ENCODE data around the gene MICAL2.

Gene MICAL2

DNA sequence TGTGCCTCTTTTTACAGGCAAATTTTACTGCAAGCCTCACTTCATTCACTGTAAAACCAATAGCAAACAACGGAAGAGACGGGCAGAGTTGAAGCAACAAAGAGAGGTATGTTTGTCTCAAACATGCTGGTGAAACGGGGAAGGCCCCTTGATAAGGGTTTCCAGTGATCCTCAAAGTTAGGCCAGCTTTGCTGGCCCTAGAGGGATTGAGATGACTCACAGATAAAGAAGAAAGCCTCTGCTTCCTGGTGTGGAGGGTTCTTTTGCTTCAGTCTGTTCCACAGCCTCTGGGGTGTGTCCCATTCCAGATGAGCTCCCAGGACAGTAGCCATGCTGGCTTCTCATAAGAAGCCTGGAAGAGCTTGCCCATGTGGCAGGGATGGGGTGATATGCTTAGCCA lies 148.1 kb downstream of the MICAL2 start:
- Histone ChIP-seq H3K27me3 (ENCODE audit: control insufficient read depth, insufficient read depth, low read length) (no peaks in the 10 kb centered on the region), H3K4me3 (ENCODE audit: low read length) (no peak overlapping the region), H3K9ac (ENCODE audit: low read length) (no peak overlapping the region), H3K36me3 (ENCODE audit: control insufficient read depth, insufficient read depth, low read length) (no peaks in the 10 kb centered on the region), H3K4me1 (ENCODE audit: control insufficient read depth, insufficient read depth, low read length) (peaks cover 27% of the 10 kb centered on the region), H3K9me3 (ENCODE audit: control insufficient read depth, low read length) (no peaks in the 10 kb centered on the region)

DNA sequence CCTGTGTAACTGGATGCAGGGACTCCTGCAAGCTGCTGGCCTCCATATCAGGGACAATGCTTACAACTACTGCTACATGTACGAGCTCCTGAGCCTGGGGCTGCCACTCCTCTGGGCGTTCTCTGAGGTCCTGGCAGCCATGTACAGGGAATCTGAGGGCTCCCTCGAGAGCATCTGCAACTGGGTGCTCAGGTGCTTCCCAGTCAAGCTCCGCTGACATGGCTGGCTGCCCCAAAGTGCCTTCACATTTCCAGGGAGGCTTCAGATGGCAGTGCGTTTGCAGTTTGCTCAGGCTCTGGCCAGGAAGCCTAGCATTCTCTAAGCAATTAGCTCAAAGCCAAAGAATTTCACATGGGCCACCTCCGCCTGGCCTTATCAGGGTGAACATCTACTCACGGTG lies 149.6 kb downstream of the MICAL2 start:
- Histone ChIP-seq H3K4me1 (ENCODE audit: control insufficient read depth, insufficient read depth, low read length) (peaks cover 22% of the 10 kb centered on the region), H3K9me3 (ENCODE audit: control insufficient read depth, low read length) (no peaks in the 10 kb centered on the region), H3K9ac (ENCODE audit: low read length) (no peak overlapping the region), H3K36me3 (ENCODE audit: control insufficient read depth, insufficient read depth, low read length) (no peaks in the 10 kb centered on the region), H3K27me3 (ENCODE audit: control insufficient read depth, insufficient read depth, low read length) (no peaks in the 10 kb centered on the region), H3K4me3 (ENCODE audit: low read length) (no peak overlapping the region)

DNA sequence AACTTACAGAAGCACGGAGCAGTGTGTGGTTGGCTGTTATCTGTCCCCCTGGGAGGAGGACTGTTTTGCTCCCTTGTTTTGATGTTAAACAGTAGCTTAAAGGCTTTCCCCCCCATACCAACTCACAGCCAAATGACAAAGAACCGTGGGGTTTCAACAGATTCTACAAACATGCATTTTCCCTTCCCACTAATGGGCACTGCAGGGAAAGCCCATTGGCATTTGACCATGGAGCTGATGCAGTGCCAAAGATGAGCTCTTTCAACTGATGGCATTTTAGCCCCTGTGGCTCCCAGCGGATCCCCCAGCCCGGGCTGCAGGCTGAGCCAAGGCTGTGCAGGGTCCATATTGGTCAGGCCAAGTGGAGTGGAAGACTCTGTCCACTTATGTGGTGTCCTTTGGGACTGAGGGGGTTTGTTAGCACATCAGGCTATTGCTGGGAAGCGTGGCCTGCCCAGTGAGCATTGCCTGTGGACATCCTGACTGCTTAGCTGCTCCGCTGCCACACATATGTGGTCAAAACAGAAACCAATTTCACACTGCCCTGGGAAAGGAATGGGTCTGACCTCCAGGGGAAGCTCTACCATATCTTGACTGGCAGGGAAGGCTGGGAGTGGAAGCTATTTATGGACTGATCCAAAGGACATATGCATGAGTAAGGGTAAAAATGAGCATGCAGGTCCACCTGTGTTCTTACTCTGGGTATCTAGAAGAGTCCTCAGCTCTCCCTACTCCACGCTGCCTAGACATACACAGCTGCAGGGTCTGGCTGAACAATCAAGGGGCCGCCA lies 150.5 kb downstream of the MICAL2 start:
- no peaks in the 10 kb centered on the region for H3K36me3 ChIP-seq (ENCODE audit: control insufficient read depth, insufficient read depth, low read length)

GRCh38 chr11:12261551-12261950 lies 151.2 kb downstream of the MICAL2 start:
- H3K4me1 ChIP-seq (ENCODE audit: control insufficient read depth, insufficient read depth, low read length), result peaks cover 22% of the 10 kb centered on the region
- H3K9me3 ChIP-seq (ENCODE audit: control insufficient read depth, low read length), result no peaks in the 10 kb centered on the region
- H3K27me3 ChIP-seq (ENCODE audit: control insufficient read depth, insufficient read depth, low read length), result no peaks in the 10 kb centered on the region
- H3K36me3 ChIP-seq (ENCODE audit: control insufficient read depth, insufficient read depth, low read length), result no peaks in the 10 kb centered on the region
- no peak overlapping the region for H3K9ac ChIP-seq (ENCODE audit: low read length)
- no peak overlapping the region for H3K4me3 ChIP-seq (ENCODE audit: low read length)

More for the DNA sequence above, 150.5 kb downstream of the MICAL2 start:
- H3K4me3 ChIP-seq (ENCODE audit: low read length), result no peak overlapping the region
- H3K9ac ChIP-seq (ENCODE audit: low read length), result no peak overlapping the region
- no peaks in the 10 kb centered on the region for H3K27me3 ChIP-seq (ENCODE audit: control insufficient read depth, insufficient read depth, low read length)
- H3K4me1 ChIP-seq (ENCODE audit: control insufficient read depth, insufficient read depth, low read length), result peaks cover 22% of the 10 kb centered on the region
- no peaks in the 10 kb centered on the region for H3K9me3 ChIP-seq (ENCODE audit: control insufficient read depth, low read length)

DNA sequence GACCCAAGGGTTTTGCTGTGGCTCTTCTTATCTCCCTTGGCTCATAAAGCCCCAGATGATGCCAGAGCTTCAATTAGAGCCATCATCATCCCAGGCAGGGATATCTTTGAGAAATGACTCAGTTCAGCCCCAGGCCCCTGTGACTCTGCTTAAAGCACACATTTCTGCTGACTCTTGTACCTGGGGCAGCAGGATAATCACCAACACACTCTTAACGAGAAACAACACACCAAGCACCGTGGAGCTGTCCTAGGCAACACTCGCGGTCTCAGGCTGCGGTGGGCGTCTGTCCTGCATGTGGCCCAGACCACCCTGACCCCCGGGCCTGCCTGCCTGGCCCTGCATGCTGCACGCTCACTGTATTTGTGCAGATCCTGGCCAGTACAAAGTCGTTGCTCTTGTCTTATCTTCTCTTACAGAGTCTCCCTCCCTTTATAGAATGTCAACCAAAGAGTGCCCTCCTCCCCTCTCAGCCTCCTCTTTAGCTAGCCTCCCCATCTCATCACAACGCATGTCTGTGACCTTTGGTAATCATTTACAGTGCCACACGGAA lies 152.8 kb downstream of the MICAL2 start:
- H3K4me1 ChIP-seq (ENCODE audit: control insufficient read depth, insufficient read depth, low read length), result peaks cover 12% of the 10 kb centered on the region
- H3K36me3 ChIP-seq (ENCODE audit: control insufficient read depth, insufficient read depth, low read length), result no peaks in the 10 kb centered on the region
- no peak overlapping the region for H3K4me3 ChIP-seq (ENCODE audit: low read length)
- no peak overlapping the region for H3K9ac ChIP-seq (ENCODE audit: low read length)
- no peaks in the 10 kb centered on the region for H3K27me3 ChIP-seq (ENCODE audit: control insufficient read depth, insufficient read depth, low read length)
- H3K9me3 ChIP-seq (ENCODE audit: control insufficient read depth, low read length), result no peaks in the 10 kb centered on the region

- no peaks in the 10 kb centered on the region for H3K36me3 ChIP-seq (ENCODE audit: control insufficient read depth, insufficient read depth, low read length)
- no peaks in the 10 kb centered on the region for H3K9me3 ChIP-seq (ENCODE audit: control insufficient read depth, low read length)
- H3K4me1 ChIP-seq (ENCODE audit: control insufficient read depth, insufficient read depth, low read length), result peaks cover 13% of the 10 kb centered on the region
- no peaks in the 10 kb centered on the region for H3K27me3 ChIP-seq (ENCODE audit: control insufficient read depth, insufficient read depth, low read length)
- H3K4me3 ChIP-seq (ENCODE audit: low read length), result no peak overlapping the region
- no peak overlapping the region for H3K9ac ChIP-seq (ENCODE audit: low read length)
These were observed 154.0 kb downstream of the MICAL2 start for GRCh38 chr11:12264361-12264760.

- H3K27me3 ChIP-seq (ENCODE audit: control insufficient read depth, insufficient read depth, low read length), result no peaks in the 10 kb centered on the region
- H3K4me3 ChIP-seq (ENCODE audit: low read length), result no peak overlapping the region
- H3K9me3 ChIP-seq (ENCODE audit: control insufficient read depth, low read length), result no peaks in the 10 kb centered on the region
- H3K4me1 ChIP-seq (ENCODE audit: control insufficient read depth, insufficient read depth, low read length), result peaks cover 24% of the 10 kb centered on the region
- no peak overlapping the region for H3K9ac ChIP-seq (ENCODE audit: low read length)
- no peaks in the 10 kb centered on the region for H3K36me3 ChIP-seq (ENCODE audit: control insufficient read depth, insufficient read depth, low read length)
These were observed 155.7 kb downstream of the MICAL2 start for GRCh38 chr11:12266132-12266531.

DNA sequence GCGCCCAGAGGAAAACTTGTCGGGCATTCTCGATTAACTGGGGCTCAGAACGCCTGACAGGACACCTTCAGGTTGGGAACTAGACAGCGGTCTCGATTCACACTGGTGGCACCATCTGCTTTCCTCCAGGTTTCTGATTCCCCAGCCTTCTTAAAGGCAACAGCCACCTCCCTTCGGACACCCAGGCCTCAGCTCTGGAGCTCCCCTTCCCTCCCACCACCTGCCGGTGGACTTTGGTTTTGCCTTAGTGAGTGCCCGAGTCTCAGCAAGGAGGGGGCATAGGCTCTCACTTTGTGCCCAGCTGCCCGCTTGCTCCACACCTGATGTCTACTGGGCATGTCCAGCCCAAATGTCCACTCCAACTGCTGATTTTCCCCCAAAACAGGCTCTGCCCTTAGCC lies 156.6 kb downstream of the MICAL2 start:
- Histone ChIP-seq H3K9me3 (ENCODE audit: control insufficient read depth, low read length) (no peaks in the 10 kb centered on the region), H3K9ac (ENCODE audit: low read length) (no peak overlapping the region), H3K4me3 (ENCODE audit: low read length) (no peak overlapping the region), H3K36me3 (ENCODE audit: control insufficient read depth, insufficient read depth, low read length) (no peaks in the 10 kb centered on the region), H3K4me1 (ENCODE audit: control insufficient read depth, insufficient read depth, low read length) (peaks cover 24% of the 10 kb centered on the region), H3K27me3 (ENCODE audit: control insufficient read depth, insufficient read depth, low read length) (no peaks in the 10 kb centered on the region)

DNA sequence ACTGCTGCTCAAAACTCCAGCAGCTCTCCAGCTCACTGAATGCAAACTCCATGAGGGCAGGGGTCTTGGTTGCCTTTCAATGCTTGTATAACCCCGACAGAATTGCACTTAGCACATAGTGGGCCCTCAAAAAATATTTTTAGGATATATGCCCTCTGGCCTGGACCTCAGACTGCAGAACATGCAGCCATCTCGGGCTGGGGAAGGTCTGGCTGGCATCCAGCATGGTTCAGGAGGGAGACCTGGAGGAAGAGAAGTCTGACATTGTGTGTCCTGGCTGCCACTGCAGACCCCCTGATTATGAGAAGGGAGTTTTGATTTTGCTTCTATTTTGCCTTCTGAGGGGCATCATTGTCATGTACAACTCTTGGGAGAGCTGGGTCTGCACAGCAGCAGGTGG lies 157.5 kb downstream of the MICAL2 start:
- Histone ChIP-seq H3K36me3 (ENCODE audit: control insufficient read depth, insufficient read depth, low read length) (no peaks in the 10 kb centered on the region), H3K27me3 (ENCODE audit: control insufficient read depth, insufficient read depth, low read length) (no peaks in the 10 kb centered on the region), H3K4me1 (ENCODE audit: control insufficient read depth, insufficient read depth, low read length) (peaks cover 24% of the 10 kb centered on the region), H3K9ac (ENCODE audit: low read length) (no peak overlapping the region), H3K9me3 (ENCODE audit: control insufficient read depth, low read length) (no peaks in the 10 kb centered on the region), H3K4me3 (ENCODE audit: low read length) (no peak overlapping the region)

GRCh38 chr11:12269104-12269441 lies 158.7 kb downstream of the MICAL2 start:
- no peaks in the 10 kb centered on the region for H3K9me3 ChIP-seq (ENCODE audit: control insufficient read depth, low read length)
- H3K4me3 ChIP-seq (ENCODE audit: low read length), result no peak overlapping the region
- H3K27me3 ChIP-seq (ENCODE audit: control insufficient read depth, insufficient read depth, low read length), result no peaks in the 10 kb centered on the region
- no peak overlapping the region for H3K9ac ChIP-seq (ENCODE audit: low read length)
- H3K4me1 ChIP-seq (ENCODE audit: control insufficient read depth, insufficient read depth, low read length), result peaks cover 24% of the 10 kb centered on the region
- H3K36me3 ChIP-seq (ENCODE audit: control insufficient read depth, insufficient read depth, low read length), result no peaks in the 10 kb centered on the region

DNA sequence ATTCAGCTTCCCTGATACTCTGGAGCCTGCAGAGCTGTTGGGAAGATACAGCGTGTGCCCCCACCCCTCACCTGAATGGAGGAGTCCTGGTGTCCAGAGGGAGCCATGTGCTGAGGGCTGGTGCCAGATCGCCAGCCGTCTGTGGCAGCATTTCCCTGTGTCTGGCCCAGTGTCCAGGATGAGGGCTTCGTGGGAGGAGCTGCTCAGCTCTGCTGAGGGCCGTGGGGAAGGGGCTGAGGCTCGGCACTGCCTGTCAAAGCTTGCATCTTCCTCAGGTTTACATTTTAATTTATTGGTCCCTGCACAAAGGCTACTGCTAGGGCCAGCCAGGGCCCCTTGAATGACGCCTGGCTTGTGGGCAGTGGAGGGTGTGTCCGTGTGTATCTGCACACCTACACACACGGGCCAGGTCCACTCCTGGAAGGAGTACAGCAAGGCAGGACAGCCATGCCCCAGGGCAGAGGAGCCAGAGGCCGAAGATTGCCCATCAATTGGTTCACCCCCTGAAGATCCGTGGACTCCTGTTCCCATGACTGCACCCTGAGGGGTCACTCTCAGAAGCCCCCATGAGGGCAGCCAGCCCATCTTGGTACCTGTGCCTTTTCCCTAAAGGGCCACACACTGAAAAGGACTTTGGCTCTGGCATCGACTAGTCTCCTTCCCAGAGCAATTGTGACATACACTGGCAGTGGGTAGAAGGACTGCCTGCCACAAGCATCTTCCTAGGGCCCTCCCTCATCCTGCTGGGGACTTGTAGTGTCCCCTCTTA lies 159.2 kb downstream of the MICAL2 start:
- no peaks in the 10 kb centered on the region for H3K9me3 ChIP-seq (ENCODE audit: control insufficient read depth, low read length)

DNA sequence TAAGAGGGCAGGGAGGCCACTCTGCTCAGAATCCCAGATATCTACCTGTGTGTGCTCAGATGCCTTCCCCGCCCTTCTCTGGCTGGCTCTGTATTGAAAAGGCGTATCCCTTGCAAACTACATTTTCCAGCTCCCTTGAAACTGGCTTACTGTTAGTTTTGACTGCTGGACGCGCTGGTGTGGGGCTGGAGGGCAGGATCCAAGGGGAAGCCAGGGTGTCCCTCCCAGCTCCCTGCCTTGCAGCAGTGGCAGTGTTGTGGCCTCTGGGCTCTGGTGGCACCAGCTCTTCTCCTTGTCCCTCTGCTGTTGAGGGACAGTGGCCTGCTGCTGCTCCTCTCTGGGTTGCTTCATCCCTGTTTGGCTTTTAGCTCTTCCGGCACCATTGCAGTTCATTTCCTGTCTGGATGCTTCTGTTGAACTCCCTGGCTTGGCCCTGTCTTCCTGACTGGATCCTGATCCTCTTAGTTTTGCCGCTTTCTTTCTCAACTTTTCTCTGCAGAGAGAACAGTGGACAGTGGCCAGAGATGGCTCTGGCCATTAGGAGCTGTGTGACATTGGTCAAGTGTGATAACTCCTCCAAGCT lies 159.9 kb downstream of the MICAL2 start:
- H3K9ac ChIP-seq (ENCODE audit: low read length), result no peak overlapping the region
- H3K4me3 ChIP-seq (ENCODE audit: low read length), result no peak overlapping the region
- no peaks in the 10 kb centered on the region for H3K36me3 ChIP-seq (ENCODE audit: control insufficient read depth, insufficient read depth, low read length)

More for the DNA sequence above, 159.2 kb downstream of the MICAL2 start:
- no peaks in the 10 kb centered on the region for H3K27me3 ChIP-seq (ENCODE audit: control insufficient read depth, insufficient read depth, low read length)
- H3K4me3 ChIP-seq (ENCODE audit: low read length), result no peak overlapping the region
- H3K36me3 ChIP-seq (ENCODE audit: control insufficient read depth, insufficient read depth, low read length), result no peaks in the 10 kb centered on the region
- peaks cover 21% of the 10 kb centered on the region for H3K4me1 ChIP-seq (ENCODE audit: control insufficient read depth, insufficient read depth, low read length)
- H3K9ac ChIP-seq (ENCODE audit: low read length), result no peak overlapping the region

More for the DNA sequence above, 159.9 kb downstream of the MICAL2 start:
- Histone ChIP-seq H3K9me3 (ENCODE audit: control insufficient read depth, low read length) (no peaks in the 10 kb centered on the region), H3K27me3 (ENCODE audit: control insufficient read depth, insufficient read depth, low read length) (no peaks in the 10 kb centered on the region), H3K4me1 (ENCODE audit: control insufficient read depth, insufficient read depth, low read length) (peaks cover 18% of the 10 kb centered on the region)
